Ovary (tissue), 9 donors: Measurements from ENCODE around the gene OR2A2. TPM values are rescaled to one million over a fixed set of nuclear protein-coding genes. Genes with fewer than 3 reads are reported as not detected.

Experiments used
- DNase-seq, 5 donors: peaks; one replicate each; pipeline ENCODE4 v3.0.0-alpha.2; 2019 to 2020
- H3K27ac ChIP-seq, 2 donors: fragments of 200-600 bp; one replicate each; pipeline versions ENCODE4 v1.5.1 to v1.8.0; 2019 to 2022
- H3K27me3 ChIP-seq: fragments of 200-600 bp; one replicate; pipeline ENCODE4 v1.8.0; 2022
- H3K36me3 ChIP-seq: fragments of 200-600 bp; sonication (generic); one replicate; pipeline ENCODE4 v1.5.1; 2019
- H3K4me1 ChIP-seq: one replicate; pipeline ENCODE4 v1.8.1; 2013; ENCODE audit warnings: mild to moderate bottlenecking, moderate library complexity; ENCODE audit not compliant: insufficient read depth
- H3K4me3 ChIP-seq: fragments of 200-600 bp; sonication (generic); one replicate; pipeline ENCODE4 v1.5.1; 2017
- H3K9me3 ChIP-seq, 2 donors: fragments of 200-600 bp in 1 of 2; sonication (generic) in 1 of 2; one replicate each; pipeline versions ENCODE4 v1.5.1 to v1.8.1; 2013 to 2019; ENCODE audit warnings: mild to moderate bottlenecking in 1 of 2, moderate library complexity in 1 of 2
- EP300 ChIP-seq: sonication (generic); formaldehyde crosslinking; IDR thresholded peaks from one replicate; pipeline ENCODE4 v1.6.1; 2017; ENCODE audit warnings: antibody characterized with exemption
- POLR2A ChIP-seq: fragments of 450-650 bp; IDR thresholded peaks from one replicate; pipeline ENCODE4 v1.6.1; 2017; ENCODE audit warnings: antibody characterized with exemption, mild to moderate bottlenecking, moderate library complexity
- whole genome bisulfite sequencing, 3 donors: extraction: QIAGEN DNeasy Blood & Tissue Kit in 1 of 3; methylation state at CpG; one replicate each; pipeline versions ENCODE4 v1.1.5 to v1.1.7; 2013 to 2017; 5-methylcytosine and 5-hydroxymethylcytosine counted together
- intact Hi-C, 4 donors: fragments of 100-400 bp; cut with DNase I; formaldehyde crosslinking; loops; one replicate each; pipeline versions ENCODE4 v1.11.0 to v1.15.1; 2022 to 2023
- polyA plus RNA-seq, 2 donors: library from polyadenylated mRNA; stranded (reverse); fragments of 200-250 nt in 1 of 2; fragments of 350-450 nt in 1 of 2; fragmentation: Illumina TruSeq in 1 of 2; extraction: RNeasy Lipid Tissue Mini Kit (QIAGEN cat#74804) in 1 of 2; gene quantifications; one replicate each; pipeline ENCODE4 v1.2.3, GENCODE V29; 2013 to 2014
- total RNA-seq, 7 donors: library from RNA; depleted of rRNA in 2 of 7; stranded (reverse); fragments of >200 nt in 2 of 7; fragmentation: NEBNext Ultra II Directional in 3 of 7; extraction: Animal tissue kit (Norgen Biotek cat#: 25700) in 3 of 7; gene quantifications; one replicate each; pipeline versions ENCODE4 v1.1.0 to v1.2.4, GENCODE V29; 2016 to 2023
- TF ChIP-seq, protein P1 (sequence below), 3 donors: fragments of 450-650 bp in 2 of 3; fragments of 200-600 bp in 1 of 3; IDR thresholded peaks; one replicate each; pipeline versions ENCODE4 v1.5.1 to v1.8.0; 2016 to 2022; ENCODE audit warnings: antibody characterized with exemption in 3 of 3, mild to moderate bottlenecking in 1 of 3
- donor health status: DM: no; HTN: no; CAD: no; lungs with moderate emphysema.
- donor health status: DM: no; HTN: no; CAD: no.
- donor health status: Bipolar disorder and iron deficiency.
- donor health status: DM: yes; HTN: yes; CAD: no.
- donor health status: DM: no; HTN: no; CAD: no.
- donor health status: DM: yes; HTN: yes; CAD: no.

OR2A2 gene
- total and polyA plus RNA-seq, 9 donors, result not detected

- no peak for DNase-seq
- Histone ChIP-seq H3K27me3 (no peaks in the 10 kb centered on the region), H3K9me3 (no peaks in the 10 kb centered on the region), H3K4me3 (no peak overlapping the region), H3K4me1 (no peaks in the 10 kb centered on the region), H3K36me3 (no peaks in the 10 kb centered on the region), H3K27ac (no peak overlapping the region)
- TF ChIP-seq, protein P1, sequence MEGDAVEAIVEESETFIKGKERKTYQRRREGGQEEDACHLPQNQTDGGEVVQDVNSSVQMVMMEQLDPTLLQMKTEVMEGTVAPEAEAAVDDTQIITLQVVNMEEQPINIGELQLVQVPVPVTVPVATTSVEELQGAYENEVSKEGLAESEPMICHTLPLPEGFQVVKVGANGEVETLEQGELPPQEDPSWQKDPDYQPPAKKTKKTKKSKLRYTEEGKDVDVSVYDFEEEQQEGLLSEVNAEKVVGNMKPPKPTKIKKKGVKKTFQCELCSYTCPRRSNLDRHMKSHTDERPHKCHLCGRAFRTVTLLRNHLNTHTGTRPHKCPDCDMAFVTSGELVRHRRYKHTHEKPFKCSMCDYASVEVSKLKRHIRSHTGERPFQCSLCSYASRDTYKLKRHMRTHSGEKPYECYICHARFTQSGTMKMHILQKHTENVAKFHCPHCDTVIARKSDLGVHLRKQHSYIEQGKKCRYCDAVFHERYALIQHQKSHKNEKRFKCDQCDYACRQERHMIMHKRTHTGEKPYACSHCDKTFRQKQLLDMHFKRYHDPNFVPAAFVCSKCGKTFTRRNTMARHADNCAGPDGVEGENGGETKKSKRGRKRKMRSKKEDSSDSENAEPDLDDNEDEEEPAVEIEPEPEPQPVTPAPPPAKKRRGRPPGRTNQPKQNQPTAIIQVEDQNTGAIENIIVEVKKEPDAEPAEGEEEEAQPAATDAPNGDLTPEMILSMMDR (IDR thresholded peaks at IDR 0.05), result no peak
- TF ChIP-seq EP300 (no peak), POLR2A (no peak)
- intact Hi-C loops, result no loop called here
Observed at GRCh38 chr7:144098776-144099175, 10.6 kb upstream of the OR2A2 start.

- intact Hi-C loops, result no loop called here
Observed at GRCh38 chr7:144100607-144101006, 8.8 kb upstream of the OR2A2 start.

DNA sequence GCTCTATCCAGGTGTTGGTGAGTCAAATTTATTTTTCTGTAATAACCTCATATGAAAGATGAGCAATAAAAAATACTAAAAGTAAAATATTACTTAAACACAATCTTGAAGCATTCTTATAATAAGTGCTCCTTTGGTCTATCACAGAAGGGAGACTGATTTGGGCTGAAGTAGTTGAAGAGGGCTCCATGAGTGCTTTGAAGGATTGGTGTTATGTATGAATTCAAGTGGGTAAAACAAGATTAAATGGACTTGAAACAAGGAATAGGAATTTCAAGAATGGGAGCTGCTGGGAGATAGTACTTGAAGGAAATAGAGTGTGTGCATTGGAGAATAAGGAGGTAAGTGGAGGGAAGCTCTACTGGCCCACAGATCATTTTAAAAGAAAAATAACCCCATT is 7.3 kb upstream of the OR2A2 start:
- Histone ChIP-seq H3K27me3 (no peaks in the 10 kb centered on the region), H3K4me3 (no peak overlapping the region), H3K4me1 (no peaks in the 10 kb centered on the region), H3K27ac (no peak overlapping the region), H3K9me3 (no peaks in the 10 kb centered on the region), H3K36me3 (no peaks in the 10 kb centered on the region)
- TF ChIP-seq EP300 (no peak), POLR2A (no peak)
- TF ChIP-seq, protein P1 (IDR thresholded peaks at IDR 0.05), result no peak
- intact Hi-C loops, result no loop called here
- no peak for DNase-seq

More at GRCh38 chr7:144100607-144101006, 8.8 kb upstream of the OR2A2 start:
- 44 to 58% (median 52%) methylated on average over 3 of the region's 3 CpGs for WGBS, 3 donors
- no peak for DNase-seq
- H3K27ac ChIP-seq, result no peak overlapping the region
- no peaks in the 10 kb centered on the region for H3K27me3 ChIP-seq
- H3K4me3 ChIP-seq, result no peak overlapping the region
- H3K36me3 ChIP-seq, result no peaks in the 10 kb centered on the region
- H3K4me1 ChIP-seq, result no peaks in the 10 kb centered on the region
- TF ChIP-seq EP300, result no peak
- TF ChIP-seq, protein P1 (IDR thresholded peaks at IDR 0.05), result no peak
- no peaks in the 10 kb centered on the region for H3K9me3 ChIP-seq

- no peak for DNase-seq
- Histone ChIP-seq H3K4me3 (no peak overlapping the region), H3K4me1 (no peaks in the 10 kb centered on the region), H3K27ac (no peak overlapping the region), H3K36me3 (no peaks in the 10 kb centered on the region), H3K27me3 (no peaks in the 10 kb centered on the region), H3K9me3 (no peaks in the 10 kb centered on the region)
- intact Hi-C loops, result no loop called here
- TF ChIP-seq, protein P1 (IDR thresholded peaks at IDR 0.05), result no peak
- TF ChIP-seq EP300, result no peak
- TF ChIP-seq POLR2A, result no peak
Observed at GRCh38 chr7:144105211-144105610, 4.2 kb upstream of the OR2A2 start.

- Histone ChIP-seq H3K36me3 (no peaks in the 10 kb centered on the region), H3K27ac (no peak overlapping the region), H3K4me3 (no peak overlapping the region), H3K9me3 (no peaks in the 10 kb centered on the region), H3K27me3 (no peaks in the 10 kb centered on the region), H3K4me1 (no peaks in the 10 kb centered on the region)
- intact Hi-C loops, result no loop called here
- DNase-seq, result no peak
- 79 to 82% (median 80%) methylated on average over 5 of the region's 5 CpGs for WGBS, 3 donors
- TF ChIP-seq POLR2A, result no peak
- TF ChIP-seq EP300, result no peak
- TF ChIP-seq, protein P1 (IDR thresholded peaks at IDR 0.05), result no peak
Observed at GRCh38 chr7:144110272-144110671, 889 bp downstream of the OR2A2 start.
